Measurements from ENCODE around the gene TIMP3. TPM values are rescaled to one million over a fixed set of nuclear protein-coding genes. Genes with fewer than 3 reads are reported as not detected.

Gene TIMP3
- total RNA-seq, 4 donors from 2014 or later, result 148 to 295 (median 170) TPM

DNA sequence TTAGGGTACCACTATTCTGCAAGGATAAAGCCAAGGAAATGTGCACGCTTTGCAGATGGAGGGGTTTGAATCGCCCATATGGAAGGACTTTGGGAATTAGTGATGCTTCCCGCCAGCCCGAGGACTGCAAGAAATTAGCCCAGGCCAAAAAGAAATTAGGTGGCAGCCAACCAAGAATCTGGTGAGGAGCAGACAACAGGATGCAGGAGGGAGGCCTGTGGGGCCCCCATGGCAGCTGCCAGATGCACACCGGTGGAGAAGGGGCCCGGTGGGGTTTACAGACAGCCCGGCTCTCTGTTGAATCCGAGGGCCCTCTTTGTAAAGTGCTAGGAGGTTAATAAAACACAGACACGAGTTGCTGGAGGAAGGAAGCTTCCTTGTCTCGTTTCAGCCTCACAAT is 73.5 kb downstream of the TIMP3 start:
- peaks cover 2% of the 10 kb centered on the region for H3K4me1 ChIP-seq
- no peak overlapping the region for H3K4me3 ChIP-seq
- TF ChIP-seq EP300 (IDR thresholded peaks at IDR 0.05) (no peak), POLR2AphosphoS5 (IDR thresholded peaks at IDR 0.05) (no peak), POLR2A (IDR thresholded peaks at IDR 0.05) (no peak)
- TF ChIP-seq, protein P1, sequence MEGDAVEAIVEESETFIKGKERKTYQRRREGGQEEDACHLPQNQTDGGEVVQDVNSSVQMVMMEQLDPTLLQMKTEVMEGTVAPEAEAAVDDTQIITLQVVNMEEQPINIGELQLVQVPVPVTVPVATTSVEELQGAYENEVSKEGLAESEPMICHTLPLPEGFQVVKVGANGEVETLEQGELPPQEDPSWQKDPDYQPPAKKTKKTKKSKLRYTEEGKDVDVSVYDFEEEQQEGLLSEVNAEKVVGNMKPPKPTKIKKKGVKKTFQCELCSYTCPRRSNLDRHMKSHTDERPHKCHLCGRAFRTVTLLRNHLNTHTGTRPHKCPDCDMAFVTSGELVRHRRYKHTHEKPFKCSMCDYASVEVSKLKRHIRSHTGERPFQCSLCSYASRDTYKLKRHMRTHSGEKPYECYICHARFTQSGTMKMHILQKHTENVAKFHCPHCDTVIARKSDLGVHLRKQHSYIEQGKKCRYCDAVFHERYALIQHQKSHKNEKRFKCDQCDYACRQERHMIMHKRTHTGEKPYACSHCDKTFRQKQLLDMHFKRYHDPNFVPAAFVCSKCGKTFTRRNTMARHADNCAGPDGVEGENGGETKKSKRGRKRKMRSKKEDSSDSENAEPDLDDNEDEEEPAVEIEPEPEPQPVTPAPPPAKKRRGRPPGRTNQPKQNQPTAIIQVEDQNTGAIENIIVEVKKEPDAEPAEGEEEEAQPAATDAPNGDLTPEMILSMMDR (IDR thresholded peaks at IDR 0.05), result no peak
- no peaks in the 10 kb centered on the region for H3K27me3 ChIP-seq
- no peak overlapping the region for H3K27ac ChIP-seq
- no peak for DNase-seq (ENCODE audit: low spot score in 2 of 2)
- WGBS, result 51% methylated on average over 10 of the region's 10 CpGs
- no peaks in the 10 kb centered on the region for H3K9me3 ChIP-seq
- no peaks in the 10 kb centered on the region for H3K36me3 ChIP-seq

DNA sequence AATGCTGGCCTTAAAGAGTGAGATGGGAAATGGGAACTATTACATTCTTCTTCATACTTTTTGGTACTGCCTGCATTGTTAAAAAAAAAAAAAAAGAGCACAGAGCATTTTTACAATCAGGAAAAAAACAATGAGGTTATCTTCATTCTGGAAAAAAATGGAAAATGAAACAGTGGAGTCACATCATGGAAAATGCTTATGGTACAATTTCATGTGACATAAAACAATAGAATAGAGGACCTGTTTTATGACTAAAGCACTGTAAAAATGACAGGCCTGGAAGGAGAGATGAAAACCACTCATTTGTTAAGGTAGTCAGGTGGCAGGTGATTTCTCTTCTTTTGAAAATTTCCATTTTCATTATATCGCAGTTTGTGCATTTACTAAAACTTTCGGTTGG is 75.0 kb downstream of the TIMP3 start:
- no peaks in the 10 kb centered on the region for H3K27me3 ChIP-seq
- WGBS, result 96% methylated on average over 2 of the region's 2 CpGs
- no peak overlapping the region for H3K27ac ChIP-seq
- no peaks in the 10 kb centered on the region for H3K36me3 ChIP-seq
- no peak for DNase-seq (ENCODE audit: low spot score in 2 of 2)
- H3K9me3 ChIP-seq, result no peaks in the 10 kb centered on the region
- H3K4me1 ChIP-seq, result peaks cover 6% of the 10 kb centered on the region
- TF ChIP-seq POLR2AphosphoS5 (IDR thresholded peaks at IDR 0.05) (no peak), POLR2A (IDR thresholded peaks at IDR 0.05) (no peak)
- H3K4me3 ChIP-seq, result no peak overlapping the region

DNA sequence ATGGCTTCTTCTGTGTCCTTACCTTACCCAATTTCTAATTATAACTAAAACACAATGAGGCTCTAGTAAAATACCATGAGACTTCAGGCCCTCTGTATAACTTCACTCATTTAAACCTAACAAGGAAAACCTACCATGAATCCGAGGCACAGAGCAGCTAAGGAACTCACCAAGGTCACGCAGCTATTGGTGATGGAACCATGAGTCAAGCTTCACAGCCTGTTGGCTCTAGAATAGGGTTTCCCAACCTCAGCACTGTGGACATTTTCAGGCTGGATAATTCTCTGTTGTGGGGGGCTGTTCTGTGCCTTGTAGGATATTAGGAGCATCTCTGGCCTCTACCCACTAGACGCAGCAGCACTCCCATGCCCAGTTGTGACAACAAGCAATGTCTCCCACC is 75.7 kb downstream of the TIMP3 start:
- TF ChIP-seq POLR2A (IDR thresholded peaks at IDR 0.05) (no peak), POLR2AphosphoS5 (IDR thresholded peaks at IDR 0.05) (no peak), EP300 (IDR thresholded peaks at IDR 0.05) (no peak)
- TF ChIP-seq, protein P1 (IDR thresholded peaks at IDR 0.05), result no peak
- 90% methylated on average over 3 of the region's 3 CpGs for WGBS
- no peak for DNase-seq (ENCODE audit: low spot score in 2 of 2)
- Histone ChIP-seq H3K36me3 (no peaks in the 10 kb centered on the region), H3K4me1 (peaks cover 6% of the 10 kb centered on the region), H3K27ac (no peak overlapping the region), H3K27me3 (no peaks in the 10 kb centered on the region), H3K4me3 (no peak overlapping the region), H3K9me3 (no peaks in the 10 kb centered on the region)

DNA sequence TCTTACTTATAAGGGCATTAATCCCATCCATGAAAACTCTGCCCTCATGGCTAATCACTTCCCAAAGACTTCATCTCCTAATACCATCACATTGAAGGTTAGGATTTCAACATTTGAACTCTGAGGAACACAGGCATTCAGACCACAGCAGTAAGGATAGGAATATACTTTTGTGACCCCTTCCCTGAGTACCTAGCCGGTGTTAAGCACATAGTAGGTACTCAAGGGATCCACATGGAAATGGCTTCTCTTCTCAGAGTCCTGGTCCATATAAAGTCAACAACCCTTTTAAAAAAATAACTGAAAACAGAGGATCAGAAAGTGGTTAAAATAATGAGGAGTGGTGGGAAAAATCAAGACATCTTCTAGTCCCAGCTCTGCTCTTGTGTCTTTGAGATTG is 78.0 kb downstream of the TIMP3 start:
- H3K4me1 ChIP-seq, result peaks cover 6% of the 10 kb centered on the region
- no peak for DNase-seq (ENCODE audit: low spot score in 2 of 2)
- no peak overlapping the region for H3K27ac ChIP-seq
- H3K4me3 ChIP-seq, result no peak overlapping the region
- no peaks in the 10 kb centered on the region for H3K9me3 ChIP-seq
- TF ChIP-seq POLR2AphosphoS5 (IDR thresholded peaks at IDR 0.05) (no peak), EP300 (IDR thresholded peaks at IDR 0.05) (no peak), POLR2A (IDR thresholded peaks at IDR 0.05) (no peak)
- TF ChIP-seq, protein P1 (IDR thresholded peaks at IDR 0.05), result no peak
- H3K27me3 ChIP-seq, result no peaks in the 10 kb centered on the region
- H3K36me3 ChIP-seq, result no peaks in the 10 kb centered on the region
- 92% methylated on average over 1 of the region's 1 CpG for WGBS

DNA sequence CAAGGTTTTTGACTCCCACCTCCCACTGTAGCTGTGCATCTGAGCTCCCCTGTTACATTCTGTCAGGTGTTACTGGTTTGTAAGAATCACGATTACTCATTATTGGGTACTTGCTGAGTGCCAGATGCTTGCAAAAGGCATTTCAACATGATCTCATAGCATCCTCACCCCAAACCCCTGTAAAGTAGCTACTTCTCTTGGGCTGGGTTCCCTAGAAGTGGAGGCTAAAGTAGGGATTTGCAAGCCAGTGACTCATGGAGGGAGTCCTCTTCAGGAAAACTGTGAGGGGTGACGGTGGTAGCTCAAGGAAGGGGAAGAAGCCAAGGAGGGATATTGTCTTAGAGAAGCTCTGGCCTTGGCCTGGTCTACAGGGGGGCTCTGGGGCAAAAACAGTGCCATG is 78.6 kb downstream of the TIMP3 start:
- no peaks in the 10 kb centered on the region for H3K9me3 ChIP-seq
- no peaks in the 10 kb centered on the region for H3K36me3 ChIP-seq
- 60% methylated on average over 1 of the region's 2 CpGs for WGBS
- H3K4me3 ChIP-seq, result no peak overlapping the region
- no peak overlapping the region for H3K27ac ChIP-seq
- no peaks in the 10 kb centered on the region for H3K27me3 ChIP-seq
- TF ChIP-seq, protein P1 (IDR thresholded peaks at IDR 0.05), result no peak
- no peak for TF ChIP-seq POLR2AphosphoS5 (IDR thresholded peaks at IDR 0.05)
- TF ChIP-seq POLR2A (IDR thresholded peaks at IDR 0.05), result no peak
- TF ChIP-seq EP300 (IDR thresholded peaks at IDR 0.05), result no peak
- H3K4me1 ChIP-seq, result peaks cover 4% of the 10 kb centered on the region
- DNase-seq (ENCODE audit: low spot score in 2 of 2), result no peak

DNA sequence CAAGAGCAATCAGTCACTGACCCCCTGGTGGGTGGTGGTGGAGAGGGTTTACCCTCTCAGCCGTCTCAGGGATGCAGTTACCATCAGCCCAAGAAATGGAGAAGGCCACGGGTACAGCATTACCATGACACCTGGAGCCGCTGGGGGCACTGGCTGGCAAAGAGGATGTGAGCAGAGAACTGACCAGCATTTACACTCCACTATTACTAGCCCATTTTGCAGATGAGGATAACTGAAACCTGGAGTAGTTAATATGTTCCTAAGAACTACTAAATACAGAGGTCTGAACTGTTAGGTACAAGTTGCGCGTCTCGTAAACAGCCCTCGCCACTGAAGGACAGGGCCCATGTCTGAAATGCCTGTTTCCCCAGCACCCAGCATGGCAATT is 79.0 kb downstream of the TIMP3 start:
- TF ChIP-seq EP300 (IDR thresholded peaks at IDR 0.05), result no peak
- TF ChIP-seq POLR2AphosphoS5 (IDR thresholded peaks at IDR 0.05), result no peak
- no peak for TF ChIP-seq POLR2A (IDR thresholded peaks at IDR 0.05)
- TF ChIP-seq, protein P1 (IDR thresholded peaks at IDR 0.05), result no peak
- Histone ChIP-seq H3K4me3 (no peak overlapping the region), H3K4me1 (peaks cover 4% of the 10 kb centered on the region), H3K27ac (no peak overlapping the region), H3K9me3 (no peaks in the 10 kb centered on the region), H3K36me3 (no peaks in the 10 kb centered on the region), H3K27me3 (no peaks in the 10 kb centered on the region)
- no peak for DNase-seq (ENCODE audit: low spot score in 2 of 2)
- 90% methylated on average over 7 of the region's 7 CpGs for WGBS
